B cell (primary cell): Measurements from ENCODE around the gene VPS13D.

ENCODE experiments used
- CTCF ChIP-seq: fragments of 200-600 bp; IDR thresholded peaks from one replicate; pipeline ENCODE4 v1.8.0; 2022; ENCODE audit warnings: antibody characterized with exemption, mild to moderate bottlenecking
- EZH2 ChIP-seq: IDR thresholded peaks from 2 replicates; pipeline ENCODE4 v1.6.1; 2012; ENCODE audit warnings: borderline replicate concordance, low read depth, mild to moderate bottlenecking, moderate library complexity, low read length; ENCODE audit not compliant: insufficient read depth, poor library complexity, severe bottlenecking

GRCh38 chr1:12424793-12425192 lies 195.0 kb downstream of the VPS13D start:
- TF ChIP-seq CTCF (no peak), EZH2 (no peak)
